ENCODE results near the gene ACTC1.

Gene ACTC1

DNA sequence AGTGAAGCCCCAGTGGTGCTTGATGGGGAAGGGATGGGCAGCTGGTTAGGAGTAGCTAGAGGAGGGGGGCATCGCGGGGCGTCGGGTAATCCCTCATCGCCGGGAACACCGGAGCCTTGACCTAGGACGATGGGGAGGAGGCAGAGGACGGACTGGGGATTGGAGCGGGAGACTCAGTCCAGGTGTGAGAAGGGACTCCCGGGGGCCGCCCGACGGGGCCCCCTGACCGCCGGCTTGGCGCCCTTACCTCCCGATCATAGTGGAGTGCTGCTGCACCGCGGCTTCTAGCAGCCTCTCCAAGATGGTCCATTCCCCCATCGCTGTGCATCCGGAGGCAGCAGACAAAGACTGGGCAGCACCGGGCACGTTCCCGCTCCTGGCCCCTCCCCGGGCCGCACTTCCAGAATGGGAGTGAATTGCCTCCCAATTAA lies 41.2 kb downstream of the ACTC1 start:
- H3K4me3 ChIP-seq (ENCODE audit: low read depth, low read length) = peak overlapping the region; percentile 94
- no peaks in the 10 kb centered on the region for H3K9me3 ChIP-seq (ENCODE audit: severe bottlenecking)
- H3K27ac ChIP-seq = peak overlapping the region; percentile 91
- peaks cover 25% of the 10 kb centered on the region for H3K36me3 ChIP-seq
- no peak for TF ChIP-seq CTCF (IDR thresholded peaks at IDR 0.05; ENCODE audit: low read depth, low read length)
- DNase-seq = peak; percentile 58
- H3K27me3 ChIP-seq (ENCODE audit: insufficient read depth, low read depth, severe bottlenecking) = no peaks in the 10 kb centered on the region

GRCh38 chr15:34753236-34753894 lies 42.0 kb downstream of the ACTC1 start:
- Histone ChIP-seq H3K27ac (no peak overlapping the region; the same call in 1 of the 2 replicates), H3K36me3 (peaks cover 25% of the 10 kb centered on the region), H3K4me3 (ENCODE audit: low read depth, low read length) (peak overlapping the region; percentile 94), H3K27me3 (ENCODE audit: insufficient read depth, low read depth, severe bottlenecking) (no peaks in the 10 kb centered on the region), H3K9me3 (ENCODE audit: severe bottlenecking) (no peaks in the 10 kb centered on the region)
- no peak for TF ChIP-seq CTCF (IDR thresholded peaks at IDR 0.05; ENCODE audit: low read depth, low read length)
- no peak for DNase-seq

DNA sequence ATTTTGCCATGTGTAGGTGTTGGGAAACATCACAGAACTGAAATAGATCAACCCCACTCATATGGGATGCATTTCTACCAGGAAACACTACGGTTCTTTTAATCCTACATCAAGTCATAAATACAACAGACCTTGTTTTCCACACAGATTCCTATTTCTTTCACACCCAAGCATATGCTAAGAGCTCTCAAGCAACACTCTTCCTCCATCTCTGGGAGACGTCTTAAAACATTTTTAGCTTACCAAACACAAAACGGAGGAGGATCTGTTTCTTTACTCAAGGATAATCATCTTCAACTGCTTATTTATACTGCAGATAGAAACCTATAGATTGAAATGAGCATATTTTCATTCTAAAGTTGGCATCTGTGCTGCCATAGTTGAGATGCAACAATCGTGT lies 45.7 kb downstream of the ACTC1 start:
- DNase-seq = no peak
- no peaks in the 10 kb centered on the region for H3K9me3 ChIP-seq (ENCODE audit: severe bottlenecking)
- peaks cover 25% of the 10 kb centered on the region for H3K36me3 ChIP-seq
- H3K27me3 ChIP-seq (ENCODE audit: insufficient read depth, low read depth, severe bottlenecking) = no peaks in the 10 kb centered on the region
- no peak overlapping the region for H3K4me3 ChIP-seq (ENCODE audit: low read depth, low read length)
- no peak for TF ChIP-seq CTCF (IDR thresholded peaks at IDR 0.05; ENCODE audit: low read depth, low read length)
- no peak overlapping the region for H3K27ac ChIP-seq
